GM18498 (cell line): ENCODE measurements around the gene FRMD3.
"Not testable (repeated sequence)": the region's sequence is repeated elsewhere in the genome, so short reads cannot be mapped to it uniquely, and the experiment has no call there.

Experiments
- ATAC-seq: cut with Tn5 transposase; IDR thresholded peaks from one replicate; pipeline ENCODE4 v1.9.1; 2021; ENCODE audit warnings: mild to moderate bottlenecking, moderate library complexity; ENCODE audit not compliant: unreplicated experiment

Gene FRMD3

GRCh38 chr9:83523684-83524083 lies 14.5 kb downstream of the FRMD3 start:
- ATAC-seq: no peak

- ATAC-seq: no peak
These were observed 16.8 kb downstream of the FRMD3 start for GRCh38 chr9:83521411-83521810.

- ATAC-seq: no peak
These were observed 17.2 kb downstream of the FRMD3 start for GRCh38 chr9:83521011-83521410.

GRCh38 chr9:83520292-83520691 lies 17.9 kb downstream of the FRMD3 start:
- ATAC-seq: no peak

GRCh38 chr9:83517980-83518379 lies 20.2 kb downstream of the FRMD3 start:
- not testable (repeated sequence) for ATAC-seq

- ATAC-seq: no peak
These were observed 23.4 kb downstream of the FRMD3 start for GRCh38 chr9:83514767-83515166.

- ATAC-seq: no peak
These were observed 25.6 kb downstream of the FRMD3 start for GRCh38 chr9:83512621-83513020.

GRCh38 chr9:83511051-83511450 lies 27.1 kb downstream of the FRMD3 start:
- peak; percentile 92 for ATAC-seq

GRCh38 chr9:83509402-83509801 lies 28.8 kb downstream of the FRMD3 start:
- ATAC-seq: no peak

- no peak for ATAC-seq
These were observed 30.1 kb downstream of the FRMD3 start for GRCh38 chr9:83508067-83508466.

- no peak for ATAC-seq
These were observed 32.9 kb downstream of the FRMD3 start for GRCh38 chr9:83505282-83505681.

- ATAC-seq: no peak
These were observed 34.3 kb downstream of the FRMD3 start for GRCh38 chr9:83503866-83504265.

- no peak for ATAC-seq
These were observed 36.6 kb downstream of the FRMD3 start for GRCh38 chr9:83501565-83501964.

GRCh38 chr9:83497441-83497840 lies 40.8 kb downstream of the FRMD3 start:
- ATAC-seq: no peak

GRCh38 chr9:83491995-83492394 lies 46.2 kb downstream of the FRMD3 start:
- no peak for ATAC-seq

- ATAC-seq: no peak
These were observed 46.8 kb downstream of the FRMD3 start for GRCh38 chr9:83491413-83491812.

- no peak for ATAC-seq
These were observed 48.2 kb downstream of the FRMD3 start for GRCh38 chr9:83489961-83490360.

- no peak for ATAC-seq
These were observed 53.2 kb downstream of the FRMD3 start for GRCh38 chr9:83484990-83485389.

GRCh38 chr9:83483223-83483622 lies 55.0 kb downstream of the FRMD3 start:
- no peak for ATAC-seq

GRCh38 chr9:83479765-83480164 lies 58.4 kb downstream of the FRMD3 start:
- no peak for ATAC-seq

- ATAC-seq: no peak
These were observed 60.6 kb downstream of the FRMD3 start for GRCh38 chr9:83477571-83477970.

GRCh38 chr9:83477120-83477519 lies 61.1 kb downstream of the FRMD3 start:
- no peak for ATAC-seq

- no peak for ATAC-seq
These were observed 61.7 kb downstream of the FRMD3 start for GRCh38 chr9:83476513-83476912.

GRCh38 chr9:83475741-83476140 lies 62.5 kb downstream of the FRMD3 start:
- no peak for ATAC-seq
